Stimulated activated naive CD4-positive, alpha-beta T cell (primary cell): ENCODE data around the gene EHD4.

Source experiments
- DNase-seq, 6 experiments: peaks; one replicate each; lab custom pipeline; 2025; lab: John Stamatoyannopoulos, UW

Gene EHD4

DNA sequence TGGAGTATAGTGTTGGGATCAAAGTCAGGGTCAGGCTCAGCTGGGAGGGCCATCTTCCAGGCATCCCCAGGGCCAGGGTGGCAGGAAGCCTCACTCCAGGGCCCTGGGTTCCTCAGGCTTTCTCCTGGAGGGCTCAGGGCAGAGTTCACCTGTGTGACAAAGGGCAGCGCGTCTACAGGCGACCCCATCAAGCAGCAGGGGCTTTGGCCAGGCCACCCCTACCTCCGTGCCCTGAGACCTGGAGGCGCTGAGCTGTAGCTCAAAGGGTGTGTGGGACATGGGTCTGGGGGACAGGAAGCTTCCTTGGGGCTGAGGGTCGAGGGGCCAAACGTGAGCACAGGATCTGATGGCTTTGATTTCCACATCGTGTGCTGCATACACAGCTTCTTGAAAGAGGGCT lies 91.3 kb downstream of the EHD4 start:
- no peak for DNase-seq

DNA sequence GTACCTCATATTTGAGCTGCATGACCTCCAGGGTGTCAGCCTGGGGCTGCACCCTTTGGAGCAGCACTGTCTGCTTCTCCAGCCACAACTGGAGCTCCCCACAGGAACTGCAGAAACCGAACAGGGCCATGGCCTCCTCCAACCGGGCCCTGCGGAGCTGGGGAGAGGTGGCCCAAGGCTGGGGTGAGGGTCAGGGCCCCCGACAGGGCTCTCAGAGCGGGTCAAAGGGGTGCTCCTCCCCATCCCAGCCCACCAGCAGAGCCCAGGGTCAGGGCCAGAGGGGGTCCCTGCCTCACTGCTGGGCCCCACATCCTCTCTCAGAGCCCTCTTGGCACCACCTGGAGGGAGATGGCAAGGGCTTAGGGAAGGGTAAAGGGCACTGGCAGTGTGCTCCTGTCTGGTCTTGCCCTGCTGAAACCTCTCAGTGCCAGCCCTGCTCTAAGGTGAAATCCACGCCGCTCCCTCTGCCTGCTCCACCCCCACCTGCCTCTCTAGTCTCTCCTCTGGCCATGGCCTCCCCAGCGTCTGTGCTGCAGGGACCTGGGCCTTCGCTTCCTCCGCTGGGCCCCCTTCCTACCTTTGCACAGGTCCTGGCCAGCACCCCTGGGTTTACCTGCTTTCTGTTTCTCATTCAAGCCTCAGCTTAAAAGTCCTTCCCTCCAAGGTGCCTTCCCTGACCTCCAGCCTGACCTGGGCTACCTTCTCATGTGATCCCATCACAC lies 92.0 kb downstream of the EHD4 start:
- DNase-seq, result no peak

DNA sequence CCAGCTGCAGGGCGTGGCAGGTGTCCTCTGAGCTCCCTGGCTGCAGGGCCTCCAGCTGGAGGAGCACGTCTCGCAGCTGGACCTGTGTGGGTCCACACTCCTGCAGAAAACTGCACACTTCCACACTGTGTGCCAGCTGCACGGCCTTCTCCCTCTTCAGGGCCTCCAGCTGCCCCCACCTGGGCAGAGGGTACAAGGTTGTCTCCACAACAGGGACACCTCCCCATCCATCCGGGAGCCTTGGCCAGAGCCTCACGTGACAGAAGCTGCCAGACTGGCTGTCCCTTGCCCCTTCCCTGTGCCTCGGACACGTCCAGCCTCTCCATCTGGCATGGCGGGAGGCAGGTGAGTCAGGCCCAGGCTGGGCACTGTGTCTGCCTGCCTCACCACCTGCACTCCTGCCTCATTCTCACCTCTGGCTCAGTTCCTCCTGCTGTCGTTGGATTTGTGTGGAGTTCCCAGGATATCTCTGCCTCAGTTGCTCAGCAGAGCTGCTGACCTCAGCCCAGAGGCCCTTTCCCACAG lies 93.0 kb downstream of the EHD4 start:
- no peak for DNase-seq

DNA sequence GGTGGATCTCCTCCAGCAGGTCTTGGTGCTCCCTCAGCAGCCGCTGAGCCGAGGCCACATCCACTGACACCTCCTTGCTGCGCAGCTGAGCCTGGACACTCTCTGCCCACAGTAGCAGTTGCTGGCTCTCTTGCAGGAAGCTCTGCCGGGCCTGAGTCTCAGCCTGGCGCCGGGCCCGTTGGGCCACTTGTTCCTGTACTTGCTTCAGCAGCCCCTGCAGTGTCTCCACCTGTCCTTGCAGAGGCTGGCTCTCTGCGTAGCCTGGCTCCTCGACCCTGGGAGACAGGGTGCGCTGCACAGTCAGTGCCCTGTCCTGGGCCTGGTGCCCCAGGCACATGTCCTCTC lies 94.0 kb downstream of the EHD4 start:
- DNase-seq, result no peak

GRCh38 chr15:41877631-41878354 lies 94.6 kb downstream of the EHD4 start:
- DNase-seq, result no peak

DNA sequence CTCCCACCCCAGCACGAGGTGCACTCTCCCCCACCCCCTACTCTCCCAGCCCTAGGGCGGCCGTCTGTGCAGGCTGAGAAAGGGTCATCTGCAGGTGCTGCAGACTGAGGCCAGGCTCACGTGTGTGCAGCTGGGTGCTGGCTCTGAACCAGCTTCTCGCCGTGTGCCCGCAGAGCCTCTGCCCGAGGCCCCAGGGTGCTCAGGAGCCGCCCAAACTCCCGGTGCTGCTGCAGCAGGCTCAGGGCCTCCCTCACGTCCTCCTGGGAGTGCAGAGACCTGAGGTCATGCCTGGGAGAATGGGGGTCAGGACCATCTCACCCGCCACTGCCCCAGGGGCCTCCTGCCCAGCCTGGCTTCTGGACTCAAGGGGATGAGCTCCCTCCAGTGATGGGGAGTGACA lies 95.7 kb downstream of the EHD4 start:
- no peak for DNase-seq

GRCh38 chr15:41876007-41876406 lies 96.3 kb downstream of the EHD4 start:
- no peak for DNase-seq

DNA sequence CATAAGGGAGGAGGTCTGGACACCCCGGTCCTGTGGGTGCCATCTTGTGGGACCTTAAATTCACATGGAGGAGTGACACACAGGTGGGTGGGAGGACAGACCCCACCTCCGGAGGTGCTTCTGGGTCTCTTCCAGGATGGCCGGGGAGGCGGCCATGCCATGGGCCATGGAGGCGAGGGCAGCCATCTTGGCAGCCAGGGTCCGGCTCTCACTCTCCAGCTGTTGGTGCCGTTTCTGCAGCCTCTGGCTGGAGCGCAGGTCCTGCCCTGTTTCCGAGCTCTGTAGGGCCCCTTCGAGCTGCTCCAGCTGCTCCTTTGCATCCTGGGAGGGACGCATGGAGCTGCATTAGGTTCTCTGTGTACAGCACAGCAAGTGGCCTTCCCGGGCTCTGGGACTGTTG lies 97.6 kb downstream of the EHD4 start:
- DNase-seq, result no peak

DNA sequence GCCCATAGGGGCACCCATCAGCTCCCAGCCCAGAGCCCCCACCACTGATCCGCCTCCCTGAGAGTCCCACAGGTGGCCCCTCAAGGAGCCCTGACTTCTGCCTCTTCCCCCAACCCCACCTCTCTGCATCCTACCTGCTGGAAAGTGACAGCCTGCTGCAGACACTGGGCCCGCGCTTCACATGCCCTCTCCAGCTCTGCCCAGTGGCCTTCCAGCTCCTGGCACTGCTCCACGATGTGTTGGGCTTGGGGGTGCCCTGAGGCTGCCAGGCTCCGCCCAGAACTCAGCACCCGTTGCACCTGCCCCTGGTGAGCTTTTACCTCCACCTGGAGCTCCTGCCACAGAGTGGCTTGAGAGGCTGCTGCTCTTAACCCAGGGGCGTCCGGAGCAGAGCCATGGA lies 98.6 kb downstream of the EHD4 start:
- no peak for DNase-seq

- no peak for DNase-seq
These were observed 100.1 kb downstream of the EHD4 start for GRCh38 chr15:41872166-41872747.

GRCh38 chr15:41871175-41871905 lies 101.0 kb downstream of the EHD4 start:
- DNase-seq, result no peak

- peak; percentile 10 to 61 (median 41) for DNase-seq
These were observed 101.7 kb downstream of the EHD4 start for GRCh38 chr15:41870689-41871081.

DNA sequence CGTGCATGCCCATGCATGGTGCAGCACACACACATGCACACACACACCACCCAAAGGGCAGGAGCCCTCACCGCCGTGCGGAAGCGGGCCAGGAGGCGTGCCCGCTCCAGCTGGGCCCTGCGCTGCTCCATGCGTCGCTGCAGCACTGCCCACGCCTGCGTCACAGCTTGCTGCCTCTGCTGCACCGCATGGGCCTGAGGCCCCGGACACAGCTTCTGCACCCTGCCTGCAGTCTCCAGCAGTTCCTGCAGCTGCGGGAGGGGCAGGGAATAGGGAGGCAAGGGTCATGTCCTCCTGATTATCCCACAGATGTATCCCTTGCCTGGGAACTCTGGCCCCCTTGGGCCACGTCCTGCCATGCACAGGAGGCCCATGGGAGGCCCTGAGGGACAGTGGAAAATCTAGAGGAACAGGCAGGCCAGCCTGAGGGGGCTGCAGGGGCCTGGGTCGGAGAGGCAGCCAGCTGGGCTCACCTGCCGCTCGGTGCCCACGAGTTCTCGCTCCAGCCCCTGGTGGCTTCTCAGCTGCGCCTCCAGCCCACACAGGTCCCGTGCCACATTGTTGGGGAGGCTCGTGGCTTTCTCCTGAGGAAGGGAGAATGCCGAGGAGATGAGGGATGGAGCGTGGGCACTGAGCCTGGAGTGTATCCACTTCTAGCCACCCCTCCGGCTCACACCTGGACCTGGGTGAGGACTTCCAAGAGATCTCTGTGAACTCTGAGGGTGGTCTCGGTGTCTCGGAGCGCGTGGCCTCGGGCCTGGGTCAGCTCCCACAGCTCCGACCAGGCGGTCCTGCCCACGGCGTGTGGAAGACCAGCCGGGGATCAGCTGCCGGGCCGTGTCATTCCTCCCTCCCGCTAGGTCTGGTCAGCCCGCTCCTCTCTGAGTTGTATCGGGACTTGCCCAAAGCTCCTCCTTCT lies 102.3 kb downstream of the EHD4 start:
- no peak for DNase-seq

GRCh38 chr15:41868321-41868720 lies 104.0 kb downstream of the EHD4 start:
- no peak for DNase-seq

GRCh38 chr15:41866872-41867579 lies 105.3 kb downstream of the EHD4 start:
- DNase-seq, result no peak

DNA sequence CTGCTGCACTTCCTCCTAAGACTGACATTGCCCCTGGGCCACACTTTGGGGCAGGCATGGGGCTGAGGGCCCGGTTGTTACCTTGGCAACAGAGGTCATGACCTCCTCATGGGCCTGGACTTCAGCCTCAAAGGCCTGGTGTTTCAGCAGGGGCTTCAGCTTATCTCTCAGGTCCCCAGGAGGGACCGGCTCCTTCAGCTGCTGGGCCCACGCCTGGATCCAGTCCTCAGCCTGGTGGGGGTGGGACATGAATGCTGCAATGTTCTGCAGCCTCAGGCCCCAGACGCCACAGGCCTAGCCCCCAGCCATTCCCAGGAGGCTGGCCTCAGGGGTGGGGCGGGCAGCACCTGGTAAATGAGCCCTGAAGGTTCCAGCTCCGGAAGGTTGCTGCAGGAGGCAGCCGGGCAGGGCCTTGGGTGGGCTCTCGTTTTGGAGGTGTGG lies 106.1 kb downstream of the EHD4 start:
- DNase-seq, result no peak

DNA sequence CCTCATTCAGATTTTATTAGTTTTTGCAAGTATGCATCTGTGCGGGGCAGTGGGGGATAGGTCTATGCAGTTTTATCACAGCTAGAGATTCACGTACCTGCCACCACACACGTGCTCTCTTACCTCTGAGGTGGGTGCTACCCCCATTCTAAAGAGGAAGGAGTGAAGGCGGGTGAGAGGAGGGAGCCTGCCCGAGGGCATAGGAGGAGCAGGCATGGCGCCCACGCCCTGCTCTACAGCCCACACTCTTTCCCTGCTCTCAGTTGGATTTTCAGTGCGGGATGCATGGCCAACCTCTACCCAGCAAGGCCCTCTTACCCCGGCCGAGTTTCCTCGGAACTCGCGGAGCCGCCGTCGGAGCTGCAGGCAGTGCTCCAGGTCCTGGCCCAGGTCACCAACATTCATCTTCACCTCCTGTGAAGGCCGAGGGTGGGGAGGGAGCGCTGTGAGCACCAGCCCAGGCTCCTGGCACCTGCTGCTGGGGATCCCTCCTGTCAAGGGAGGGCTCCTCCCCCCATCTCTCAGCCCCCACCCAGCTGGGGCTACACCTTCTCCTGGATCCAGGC lies 106.8 kb downstream of the EHD4 start:
- no peak for DNase-seq

DNA sequence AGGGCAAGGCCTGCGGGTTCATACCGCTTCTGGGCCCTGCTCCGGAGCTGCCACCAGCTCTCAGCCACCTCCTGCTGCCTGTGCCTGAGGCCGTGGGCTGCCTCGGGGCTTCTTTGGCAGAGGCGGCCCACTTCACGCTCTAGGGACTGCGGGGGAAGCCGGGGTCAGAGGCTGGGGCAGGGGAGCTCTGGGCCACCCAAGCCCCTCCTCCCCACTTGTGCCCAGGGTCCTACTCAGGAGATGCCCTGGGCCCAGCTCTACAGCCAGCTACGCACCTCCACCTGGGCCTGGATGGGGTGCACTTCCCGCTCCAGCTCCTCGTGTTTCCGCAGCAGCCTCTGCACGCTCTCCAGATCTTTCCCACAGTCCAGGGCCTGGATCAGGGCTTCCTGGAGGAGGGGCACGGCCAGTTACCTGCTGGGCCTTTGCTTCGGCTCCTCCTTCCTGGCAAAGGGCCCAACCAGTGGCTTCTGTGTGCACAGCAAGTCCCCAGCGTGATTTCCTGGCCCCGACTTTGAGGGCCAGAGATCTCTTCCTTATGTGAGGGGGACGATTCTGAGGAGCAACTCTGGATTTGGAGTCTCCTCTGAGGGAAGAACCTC lies 109.7 kb downstream of the EHD4 start:
- DNase-seq, result no peak

GRCh38 chr15:41861736-41862356 lies 110.5 kb downstream of the EHD4 start:
- DNase-seq, result no peak
